ENCODE data around the gene SRF.

SRF gene

GRCh38 chr6:43221046-43221972 is 50.2 kb downstream of the SRF start:
- no peak for TF ChIP-seq REST (IDR thresholded peaks at IDR 0.05; ENCODE audit: insufficient read depth in 1 of 2, low read depth in 2 of 2, low read length in 2 of 2)
- no peak for TF ChIP-seq TAF1 (IDR thresholded peaks at IDR 0.05; ENCODE audit: borderline replicate concordance, insufficient read depth, low read length)
- TF ChIP-seq SIN3A (IDR thresholded peaks at IDR 0.05; ENCODE audit: borderline replicate concordance, insufficient read depth, low read length), result no peak
- no peak for TF ChIP-seq POLR2AphosphoS5 (IDR thresholded peaks at IDR 0.05; ENCODE audit: low read depth, low read length)
- TF ChIP-seq FOXP2 (optimal IDR thresholded peaks at IDR 0.05; ENCODE audit: borderline replicate concordance, extremely low read depth, extremely low read length, insufficient read depth), result no peak

GRCh38 chr6:43222418-43223059 is 51.5 kb downstream of the SRF start:
- TF ChIP-seq TAF1 (IDR thresholded peaks at IDR 0.05; ENCODE audit: borderline replicate concordance, insufficient read depth, low read length), result no peak
- no peak for TF ChIP-seq FOXP2 (optimal IDR thresholded peaks at IDR 0.05; ENCODE audit: borderline replicate concordance, extremely low read depth, extremely low read length, insufficient read depth)
- TF ChIP-seq SIN3A (IDR thresholded peaks at IDR 0.05; ENCODE audit: borderline replicate concordance, insufficient read depth, low read length), result no peak
- TF ChIP-seq REST (IDR thresholded peaks at IDR 0.05; ENCODE audit: insufficient read depth in 1 of 2, low read depth in 2 of 2, low read length in 2 of 2), result no peak

GRCh38 chr6:43223175-43223574 is 52.1 kb downstream of the SRF start:
- TF ChIP-seq FOXP2 (optimal IDR thresholded peaks at IDR 0.05; ENCODE audit: borderline replicate concordance, extremely low read depth, extremely low read length, insufficient read depth) (no peak), SIN3A (IDR thresholded peaks at IDR 0.05; ENCODE audit: borderline replicate concordance, insufficient read depth, low read length) (no peak), TAF1 (IDR thresholded peaks at IDR 0.05; ENCODE audit: borderline replicate concordance, insufficient read depth, low read length) (no peak), REST (IDR thresholded peaks at IDR 0.05; ENCODE audit: insufficient read depth in 1 of 2, low read depth in 2 of 2, low read length in 2 of 2) (no peak), POLR2AphosphoS5 (IDR thresholded peaks at IDR 0.05; ENCODE audit: low read depth, low read length) (no peak)

DNA sequence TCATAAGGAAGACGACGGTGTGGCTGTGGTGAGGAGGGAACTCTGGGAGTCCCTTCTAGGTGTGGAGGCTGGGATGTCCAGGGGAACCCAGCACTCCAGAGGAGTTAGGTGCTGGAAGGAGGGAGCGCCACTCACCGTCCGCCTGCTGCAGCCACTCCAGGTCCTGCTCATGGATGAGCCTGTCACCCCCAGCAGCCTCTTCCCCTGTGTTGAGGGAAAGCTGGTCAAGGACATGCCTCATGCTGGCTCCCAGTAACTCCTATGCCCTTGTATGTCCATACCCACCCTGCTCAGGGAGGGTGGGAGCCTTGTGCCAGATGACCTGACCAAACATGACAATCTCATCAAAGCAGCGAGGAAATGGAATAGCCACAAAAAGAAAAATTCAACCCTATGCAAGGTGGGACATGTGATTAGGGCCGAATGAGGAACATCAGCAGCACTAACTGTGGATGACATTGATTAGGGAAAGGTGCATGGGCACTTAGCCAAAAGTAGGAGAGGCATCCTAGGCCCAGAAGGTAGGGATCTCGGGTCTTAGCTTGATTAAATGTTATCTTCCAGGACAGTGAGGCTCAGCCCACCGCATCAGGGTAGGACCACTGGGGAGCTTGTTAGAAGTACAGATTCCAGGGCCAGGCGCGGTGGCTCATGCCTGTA is 55.3 kb downstream of the SRF start:
- no peak for TF ChIP-seq SIN3A (IDR thresholded peaks at IDR 0.05; ENCODE audit: borderline replicate concordance, insufficient read depth, low read length)
- no peak for TF ChIP-seq TAF1 (IDR thresholded peaks at IDR 0.05; ENCODE audit: borderline replicate concordance, insufficient read depth, low read length)
- TF ChIP-seq FOXP2 (optimal IDR thresholded peaks at IDR 0.05; ENCODE audit: borderline replicate concordance, extremely low read depth, extremely low read length, insufficient read depth), result no peak
- TF ChIP-seq POLR2AphosphoS5 (IDR thresholded peaks at IDR 0.05; ENCODE audit: low read depth, low read length), result no peak
- no peak for TF ChIP-seq REST (IDR thresholded peaks at IDR 0.05; ENCODE audit: insufficient read depth in 1 of 2, low read depth in 2 of 2, low read length in 2 of 2)
